ENCODE measurements around the gene ADAM30. TPM values are rescaled to one million over a fixed set of nuclear protein-coding genes. Genes with fewer than 3 reads are reported as not detected.

The ADAM30 gene
- polyA plus RNA-seq, 12 donors: not detected

DNA sequence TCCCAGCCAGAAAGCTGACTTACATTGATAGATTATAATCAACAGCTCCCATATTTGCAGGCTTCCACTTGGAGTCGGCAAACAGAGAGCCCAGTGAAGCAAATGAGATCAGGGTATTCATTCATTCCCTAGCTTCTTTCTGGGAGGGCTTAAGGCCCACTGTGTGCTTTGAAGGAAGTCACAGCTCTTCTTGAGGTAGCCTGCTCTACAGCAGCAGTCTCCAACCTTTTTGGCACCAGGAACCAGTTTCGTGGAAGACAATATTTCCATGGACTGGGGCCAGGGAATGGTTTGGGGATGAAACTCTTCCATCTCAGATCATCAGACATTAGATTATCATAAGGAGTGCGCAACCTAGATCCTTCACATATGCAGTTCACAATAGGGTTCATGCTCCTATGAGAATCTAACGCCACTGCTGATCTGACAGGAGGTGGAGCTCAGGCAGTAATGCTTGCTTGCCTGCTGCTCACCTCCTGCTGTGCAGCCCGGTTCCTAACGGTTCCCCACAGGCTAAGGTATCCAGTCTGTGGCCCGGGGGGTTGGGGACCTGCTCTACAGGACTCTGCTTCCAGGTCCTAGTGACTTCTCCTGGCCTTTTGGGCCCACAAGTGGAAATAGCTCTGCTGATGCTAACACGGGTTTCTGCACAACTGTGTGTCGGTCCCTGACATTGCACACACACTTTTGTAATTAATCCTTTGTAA is 13.7 kb upstream of the ADAM30 start:
- DNase-seq: no peak

DNA sequence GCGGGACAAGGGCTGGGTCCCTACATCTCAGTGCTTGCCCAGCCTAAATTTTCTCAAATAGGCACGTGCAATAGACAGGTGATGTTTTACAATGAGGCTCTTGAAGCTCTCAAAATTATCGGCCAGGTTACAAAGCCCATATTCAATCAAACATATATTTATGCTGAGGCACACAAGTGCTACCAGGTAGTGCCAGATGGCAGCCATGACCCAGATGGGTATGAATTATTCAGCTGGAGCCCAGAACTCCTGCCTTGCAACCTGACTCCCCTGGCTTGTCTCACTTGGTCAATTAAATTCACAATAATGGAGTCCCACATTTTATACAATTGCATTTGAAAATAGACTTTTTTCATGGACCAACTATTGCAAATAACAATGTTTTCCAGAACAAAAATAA is 12.3 kb upstream of the ADAM30 start:
- DNase-seq: no peak

- no peak for DNase-seq
These were observed 10.8 kb upstream of the ADAM30 start for GRCh38 chr1:119906927-119907652.

- DNase-seq: no peak
These were observed 7.1 kb upstream of the ADAM30 start for GRCh38 chr1:119903443-119903835.

DNA sequence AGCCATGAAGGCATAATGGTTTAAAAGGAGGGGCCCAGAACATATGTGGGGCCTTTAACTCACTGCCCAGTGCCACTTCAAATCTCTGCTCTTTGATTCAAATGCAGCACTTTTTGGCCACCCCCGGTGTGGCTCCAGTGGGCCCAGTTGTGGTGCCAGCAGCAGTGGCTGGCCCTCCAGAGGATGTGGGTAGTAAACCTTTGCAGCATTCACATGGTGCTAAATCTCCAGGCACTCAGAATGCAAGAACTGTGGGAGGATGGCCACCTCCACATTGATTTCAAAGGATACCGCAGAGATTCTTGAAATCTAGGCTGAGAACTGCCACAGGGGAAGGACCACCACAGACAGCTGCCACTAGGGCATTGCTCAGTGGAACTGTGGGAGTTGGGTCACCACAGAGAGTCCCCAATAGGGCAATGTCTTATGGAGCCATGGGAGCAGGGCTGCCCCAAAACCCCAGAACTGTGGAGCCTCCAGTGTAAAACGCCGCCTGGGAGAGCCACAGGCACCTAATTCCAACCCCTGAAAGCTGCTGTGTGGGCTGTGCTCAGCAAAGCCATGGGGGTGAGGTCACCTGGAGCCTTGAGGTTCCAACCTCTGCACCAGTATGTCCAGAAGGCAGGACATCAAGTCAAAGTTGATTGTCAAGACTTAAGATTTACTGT is 6.6 kb upstream of the ADAM30 start:
- no peak for DNase-seq

GRCh38 chr1:119898981-119899720 is 2.8 kb upstream of the ADAM30 start:
- DNase-seq: no peak

DNA sequence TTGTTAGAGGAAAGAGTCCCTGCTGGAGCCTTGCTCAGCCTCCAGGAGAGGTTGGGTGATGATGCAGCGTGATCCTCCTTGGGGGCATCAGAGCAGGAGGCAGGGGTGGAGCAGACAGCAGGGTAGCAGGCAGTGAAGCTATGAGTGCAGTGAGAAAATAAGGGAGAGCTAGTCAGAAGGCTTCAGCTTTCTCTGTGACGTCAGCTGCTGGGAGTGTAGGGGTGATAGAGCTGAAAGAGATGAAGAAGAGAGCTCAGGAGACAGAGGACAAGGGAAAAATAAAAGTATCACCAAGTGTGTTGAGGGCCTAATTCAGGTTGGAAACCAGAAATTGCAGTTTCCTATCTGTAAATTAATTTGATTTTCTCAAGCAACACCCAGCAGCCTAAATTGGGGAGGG is 2.2 kb upstream of the ADAM30 start:
- no peak for DNase-seq

DNA sequence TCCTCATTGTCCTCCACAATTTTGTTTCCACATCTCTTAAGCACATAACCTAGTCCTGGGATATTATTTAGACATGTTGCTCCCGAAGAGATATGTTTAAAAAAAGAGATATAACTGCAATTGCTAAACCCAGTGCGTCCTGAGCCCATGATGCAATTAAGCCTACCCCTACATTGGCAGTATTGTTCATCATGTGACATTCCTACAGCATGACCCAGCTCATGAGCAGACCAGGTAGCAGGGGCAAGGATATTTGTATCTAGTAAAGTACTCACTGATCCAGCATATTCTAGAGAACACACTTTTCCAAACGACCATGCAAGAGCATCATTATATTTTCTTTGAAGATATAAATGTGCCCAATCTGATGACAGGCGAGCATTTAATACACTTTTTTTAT is 1.2 kb downstream of the ADAM30 start:
- no peak for DNase-seq

DNA sequence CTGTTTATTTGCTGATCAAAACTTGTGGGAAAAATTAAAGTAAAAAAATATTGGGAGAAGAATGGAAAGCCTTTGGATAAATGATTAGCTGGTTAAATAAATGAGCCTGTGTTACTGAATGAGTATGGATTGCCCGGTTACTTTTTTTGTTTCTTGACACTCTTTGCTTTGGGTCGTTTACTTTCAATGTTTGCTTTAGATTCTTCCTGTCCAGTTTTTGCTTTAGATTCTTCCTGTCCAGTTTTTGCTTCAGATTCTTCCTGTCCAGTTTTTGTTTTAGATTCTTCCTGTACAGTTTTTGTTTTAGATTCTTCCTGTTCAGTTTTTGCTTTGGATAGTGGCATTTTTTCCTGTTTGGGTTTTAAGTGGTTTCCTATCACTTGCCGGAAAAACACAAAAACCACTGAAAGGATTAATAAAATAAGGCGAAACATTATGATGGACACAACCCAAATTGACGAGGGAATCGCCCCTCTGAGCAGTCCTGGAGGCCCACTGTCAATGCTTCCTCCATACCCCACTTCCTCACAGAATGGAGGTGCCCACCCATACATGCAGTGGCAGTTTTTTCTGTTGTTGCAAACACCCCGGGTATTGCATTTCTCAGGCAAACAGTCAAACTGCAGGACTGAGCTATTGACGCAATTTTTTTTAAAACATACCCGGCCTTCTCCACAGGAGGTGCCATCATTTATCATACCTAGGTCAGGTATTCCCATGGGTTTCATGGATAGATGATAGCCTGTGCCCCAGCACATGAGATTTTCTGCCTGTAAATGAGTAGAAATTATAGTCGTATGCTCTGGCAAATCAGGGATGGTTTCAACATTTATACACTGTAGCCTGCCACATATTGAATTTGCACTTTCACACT is 2.3 kb downstream of the ADAM30 start:
- DNase-seq: no peak

- no peak for DNase-seq
These were observed 3.0 kb downstream of the ADAM30 start for GRCh38 chr1:119893238-119893791.

GRCh38 chr1:119891386-119891785 is 4.9 kb downstream of the ADAM30 start:
- DNase-seq: no peak

GRCh38 chr1:119888476-119888875 is 7.8 kb downstream of the ADAM30 start:
- no peak for DNase-seq

GRCh38 chr1:119887427-119887826 is 8.9 kb downstream of the ADAM30 start:
- DNase-seq: no peak

GRCh38 chr1:119885903-119886783 is 10.2 kb downstream of the ADAM30 start:
- no peak for DNase-seq

DNA sequence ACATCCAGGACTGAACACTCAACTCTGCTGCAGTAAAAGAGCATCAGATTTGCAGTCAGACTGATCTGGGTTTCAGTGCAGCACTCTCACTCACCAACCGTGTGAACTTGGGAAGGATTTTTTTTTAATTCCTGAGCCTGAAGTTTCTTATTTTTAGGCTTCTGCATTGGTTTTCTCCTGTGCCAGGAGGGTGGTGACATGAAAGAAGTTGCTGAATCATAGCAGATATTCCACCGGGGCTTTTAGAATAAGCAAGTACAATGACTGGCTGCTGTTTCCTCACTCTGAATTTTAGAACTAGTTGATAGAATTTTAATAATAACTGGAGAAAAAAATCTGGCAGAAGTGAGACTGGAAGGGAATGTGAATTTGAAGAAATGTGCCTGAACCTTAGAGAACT is 11.6 kb downstream of the ADAM30 start:
- no peak for DNase-seq

GRCh38 chr1:119883826-119884225 is 12.5 kb downstream of the ADAM30 start:
- no peak for DNase-seq

DNA sequence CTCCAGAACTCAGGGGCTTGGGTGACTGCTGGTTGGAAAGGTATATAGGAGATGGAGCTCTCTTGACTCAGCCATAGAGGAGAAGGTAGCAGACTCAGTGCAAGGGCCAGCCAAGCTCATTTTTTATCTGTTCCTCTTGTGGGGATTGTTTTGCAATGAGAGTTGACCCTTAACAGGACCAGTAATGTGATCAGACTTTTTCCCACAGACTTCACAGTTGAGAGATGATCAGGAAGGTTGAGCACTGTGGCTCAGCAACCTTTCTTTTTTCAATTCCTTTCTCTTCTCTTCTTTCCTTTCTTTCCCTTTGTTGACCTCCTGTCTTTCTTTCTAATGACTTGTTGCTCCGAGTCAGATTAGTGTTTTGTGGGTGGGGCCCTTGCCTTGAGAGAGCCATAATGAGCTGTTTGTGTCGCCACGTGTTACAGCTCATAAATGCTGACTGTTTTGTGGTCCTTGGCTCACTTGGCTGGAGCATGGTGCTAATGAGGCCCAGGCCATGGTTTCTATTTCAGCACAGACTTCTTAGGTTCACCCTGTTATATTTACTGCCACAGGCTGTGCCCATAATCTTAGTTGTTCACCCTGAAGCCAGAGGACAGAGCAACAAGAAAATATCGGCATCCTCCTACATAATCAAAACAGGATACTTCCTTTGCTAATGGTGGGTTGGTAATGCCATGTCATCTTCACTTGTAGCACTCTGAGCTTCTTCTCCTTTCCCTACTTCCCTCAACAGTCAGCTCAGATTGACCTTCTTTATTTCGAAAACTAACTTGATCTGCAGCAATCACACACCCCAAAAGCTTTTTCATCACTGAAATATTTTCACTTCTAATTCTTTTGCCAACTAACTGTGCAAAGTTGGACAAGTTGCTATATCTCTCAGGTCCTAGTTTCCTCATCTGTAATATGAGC is 13.9 kb downstream of the ADAM30 start:
- DNase-seq: no peak

GRCh38 chr1:119879510-119880434 is 16.5 kb downstream of the ADAM30 start:
- DNase-seq: no peak

All from muscle of arm (tissue), 12 donors.